ENCODE measurements around the gene C22orf31.

GRCh38 chr22:29080106-29080975, 18.7 kb upstream of the C22orf31 start:
- TF ChIP-seq CTCF (conservative IDR thresholded peaks at IDR 0.05; ENCODE audit: low read depth, low read length): no peak
- no peak for TF ChIP-seq EZH2 (IDR thresholded peaks at IDR 0.05; ENCODE audit: borderline replicate concordance, low read depth, low read length, poor library complexity, severe bottlenecking)
